ENCODE measurements around the gene UROC1. TPM values are rescaled to one million over a fixed set of nuclear protein-coding genes. Genes with fewer than 3 reads are reported as not detected.

Gene UROC1
- total RNA-seq, 2 donors from 2014 or later = 0.17 TPM; not detected in 1

DNA sequence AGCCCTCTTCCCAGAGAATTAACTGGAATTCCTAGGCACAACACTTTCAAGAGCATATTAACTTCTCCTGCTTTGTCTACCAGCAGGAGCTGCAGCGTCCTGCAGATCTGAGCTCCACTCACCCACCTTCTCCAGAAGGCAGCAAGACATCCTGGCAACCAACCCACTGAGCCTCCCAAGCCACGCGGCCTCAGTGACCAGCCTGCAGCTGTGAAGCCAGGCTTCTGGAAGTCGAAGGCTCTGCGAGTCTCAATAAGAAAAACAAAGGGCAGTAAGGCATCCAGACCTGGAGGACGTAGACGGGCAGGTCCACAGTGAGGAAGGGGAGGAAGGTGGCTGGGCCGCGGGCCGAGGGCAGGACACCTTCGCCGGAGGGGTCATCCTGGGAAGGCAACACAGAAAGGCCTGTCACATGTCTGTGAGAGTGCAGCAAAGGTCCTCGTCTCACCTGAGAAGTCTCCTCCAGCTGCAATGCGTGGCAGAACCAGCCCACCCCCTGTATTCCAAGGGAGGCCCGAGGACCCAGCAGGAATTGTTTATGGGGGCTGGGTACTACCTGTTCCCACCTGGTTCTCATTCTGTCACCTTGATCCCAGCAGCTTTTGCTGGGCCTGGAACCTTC, 78.1 kb downstream of the UROC1 start:
- Histone ChIP-seq H3K27me3 (replicated peaks; ENCODE audit: insufficient read depth) (no peaks in the 10 kb centered on the region), H3K27ac (no peak overlapping the region), H3K9me3 (no peaks in the 10 kb centered on the region), H3K4me1 (replicated peaks) (no peaks in the 10 kb centered on the region), H3K36me3 (no peaks in the 10 kb centered on the region), H3K4me3 (no peak overlapping the region)
- intact Hi-C loops (cut with DNase I) = no loop called here
- no peak for TF ChIP-seq POLR2A (IDR thresholded peaks at IDR 0.05)
- no peak for TF ChIP-seq POLR2AphosphoS5 (IDR thresholded peaks at IDR 0.05)
- TF ChIP-seq, protein P1, sequence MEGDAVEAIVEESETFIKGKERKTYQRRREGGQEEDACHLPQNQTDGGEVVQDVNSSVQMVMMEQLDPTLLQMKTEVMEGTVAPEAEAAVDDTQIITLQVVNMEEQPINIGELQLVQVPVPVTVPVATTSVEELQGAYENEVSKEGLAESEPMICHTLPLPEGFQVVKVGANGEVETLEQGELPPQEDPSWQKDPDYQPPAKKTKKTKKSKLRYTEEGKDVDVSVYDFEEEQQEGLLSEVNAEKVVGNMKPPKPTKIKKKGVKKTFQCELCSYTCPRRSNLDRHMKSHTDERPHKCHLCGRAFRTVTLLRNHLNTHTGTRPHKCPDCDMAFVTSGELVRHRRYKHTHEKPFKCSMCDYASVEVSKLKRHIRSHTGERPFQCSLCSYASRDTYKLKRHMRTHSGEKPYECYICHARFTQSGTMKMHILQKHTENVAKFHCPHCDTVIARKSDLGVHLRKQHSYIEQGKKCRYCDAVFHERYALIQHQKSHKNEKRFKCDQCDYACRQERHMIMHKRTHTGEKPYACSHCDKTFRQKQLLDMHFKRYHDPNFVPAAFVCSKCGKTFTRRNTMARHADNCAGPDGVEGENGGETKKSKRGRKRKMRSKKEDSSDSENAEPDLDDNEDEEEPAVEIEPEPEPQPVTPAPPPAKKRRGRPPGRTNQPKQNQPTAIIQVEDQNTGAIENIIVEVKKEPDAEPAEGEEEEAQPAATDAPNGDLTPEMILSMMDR (IDR thresholded peaks at IDR 0.05) = no peak
- no peak for DNase-seq (ENCODE audit: low spot score)
- WGBS = 89% methylated on average over 15 of the region's 15 CpGs

DNA sequence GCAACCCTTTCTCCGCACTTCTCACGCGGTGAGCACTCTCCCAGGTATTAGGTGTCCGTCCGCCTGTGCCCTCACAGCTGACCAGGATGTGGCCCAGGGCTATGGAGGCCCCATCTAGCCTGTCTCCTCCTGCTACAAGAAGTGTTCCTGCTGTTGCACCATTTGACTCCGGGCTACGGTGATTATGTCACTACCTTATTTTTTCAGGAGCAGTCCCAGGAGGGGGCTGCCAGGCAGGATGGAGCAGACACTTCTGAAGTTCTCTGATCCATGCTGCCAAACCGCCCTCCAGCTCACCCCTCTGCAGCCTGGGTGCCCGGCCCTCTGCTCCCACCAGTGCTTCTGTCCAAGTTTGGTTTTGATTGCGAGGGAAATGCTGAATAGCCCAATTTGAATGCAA, 78.8 kb downstream of the UROC1 start:
- TF ChIP-seq, protein P1 (IDR thresholded peaks at IDR 0.05) = no peak
- no peak for TF ChIP-seq POLR2AphosphoS5 (IDR thresholded peaks at IDR 0.05)
- TF ChIP-seq POLR2A (IDR thresholded peaks at IDR 0.05) = no peak
- Histone ChIP-seq H3K27me3 (replicated peaks; ENCODE audit: insufficient read depth) (no peaks in the 10 kb centered on the region), H3K9me3 (no peaks in the 10 kb centered on the region), H3K4me1 (replicated peaks) (no peaks in the 10 kb centered on the region), H3K27ac (no peak overlapping the region), H3K36me3 (no peaks in the 10 kb centered on the region), H3K4me3 (no peak overlapping the region)
- WGBS = 94% methylated on average over 10 of the region's 10 CpGs
- no peak for DNase-seq (ENCODE audit: low spot score)
- intact Hi-C loops (cut with DNase I) = no loop called here

DNA sequence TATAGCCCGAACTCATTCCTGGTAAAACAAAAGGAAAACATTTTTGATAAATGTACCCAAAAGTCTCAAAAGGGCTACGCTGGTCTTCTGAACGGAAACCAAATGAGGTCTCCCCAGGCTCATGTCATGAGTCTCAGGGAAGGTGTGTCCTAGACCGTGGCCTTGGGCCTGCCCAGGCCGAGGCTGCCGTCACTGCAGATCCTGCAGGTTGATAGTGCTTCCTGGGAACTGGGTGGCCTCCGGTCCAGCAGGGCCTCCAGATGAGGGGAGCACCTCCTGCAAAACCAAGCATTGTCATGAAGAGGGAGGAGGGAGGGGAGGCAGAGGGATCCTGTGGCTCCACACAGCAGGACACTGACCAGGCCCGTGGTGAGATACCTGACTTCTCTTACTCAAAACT, 79.4 kb downstream of the UROC1 start:
- TF ChIP-seq, protein P1 (IDR thresholded peaks at IDR 0.05) = no peak
- no peaks in the 10 kb centered on the region for H3K9me3 ChIP-seq
- H3K4me1 ChIP-seq (replicated peaks) = no peaks in the 10 kb centered on the region
- no peak for DNase-seq (ENCODE audit: low spot score)
- H3K4me3 ChIP-seq = no peak overlapping the region
- intact Hi-C loops (cut with DNase I) = no loop called here
- H3K27ac ChIP-seq = no peak overlapping the region
- no peaks in the 10 kb centered on the region for H3K27me3 ChIP-seq (replicated peaks; ENCODE audit: insufficient read depth)
- WGBS = 85% methylated on average over 8 of the region's 8 CpGs
- no peaks in the 10 kb centered on the region for H3K36me3 ChIP-seq

DNA sequence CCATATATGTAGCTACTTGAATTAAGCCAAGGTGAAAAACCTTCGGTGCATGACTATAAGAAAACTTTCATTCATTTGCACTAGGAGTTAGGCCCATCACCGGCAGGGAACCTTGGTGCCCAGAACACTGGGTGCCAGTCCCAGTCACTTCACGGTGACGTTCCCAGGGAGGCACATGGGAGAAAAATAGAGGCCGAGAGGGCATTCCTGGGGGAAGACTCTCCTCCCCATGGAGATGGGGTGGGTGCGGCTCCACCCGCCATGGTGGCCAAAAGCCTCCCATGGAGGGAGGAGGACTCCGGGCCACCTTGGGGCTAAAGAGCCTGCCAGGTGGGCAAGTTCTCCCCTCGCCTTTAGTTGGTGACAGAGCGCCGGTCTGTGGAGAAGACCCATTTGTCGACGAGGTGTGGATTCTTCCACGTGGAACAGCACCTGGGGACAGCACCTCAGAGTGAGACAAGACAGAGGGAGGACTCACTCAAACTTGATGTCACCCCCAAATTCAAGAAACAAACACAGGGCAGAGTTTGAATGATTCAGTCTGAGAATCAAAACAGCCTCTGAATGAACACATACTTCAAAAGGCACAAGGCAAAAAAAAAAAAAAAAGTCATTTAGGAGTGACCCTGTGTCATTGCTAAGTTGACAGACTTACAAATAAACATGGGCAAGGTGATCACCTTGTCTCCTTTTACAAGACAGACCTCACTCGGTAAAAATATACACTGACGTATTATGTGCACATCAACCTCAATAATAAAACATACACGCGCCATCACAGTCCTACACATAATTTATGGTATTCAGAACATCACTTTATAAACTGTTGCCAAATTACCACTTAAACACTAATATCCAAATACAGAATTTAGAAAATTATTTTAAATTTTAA, 80.5 kb downstream of the UROC1 start:
- TF ChIP-seq, protein P1 (IDR thresholded peaks at IDR 0.05) = no peak
- no peak for TF ChIP-seq POLR2A (IDR thresholded peaks at IDR 0.05)
- no peak for TF ChIP-seq POLR2AphosphoS5 (IDR thresholded peaks at IDR 0.05)
- Histone ChIP-seq H3K4me3 (no peak overlapping the region), H3K4me1 (replicated peaks) (no peaks in the 10 kb centered on the region), H3K36me3 (no peaks in the 10 kb centered on the region), H3K27me3 (replicated peaks; ENCODE audit: insufficient read depth) (no peaks in the 10 kb centered on the region), H3K27ac (no peak overlapping the region), H3K9me3 (no peaks in the 10 kb centered on the region)
- intact Hi-C loops (cut with DNase I) = no loop called here
- WGBS = 88% methylated on average over 18 of the region's 18 CpGs
- no peak for DNase-seq (ENCODE audit: low spot score)

Data from prostate gland (tissue), 2 donors.